HFFc6 (cell line): ENCODE results near the gene SNRNP48. TPM values are rescaled to one million over a fixed set of nuclear protein-coding genes. Genes with fewer than 3 reads are reported as not detected.

Experiments
- DNase-seq: peaks from one replicate; pipeline ENCODE4 v3.0.0-alpha.2; 2018
- H3K27ac Mint-ChIP-seq: 2 replicates; pipeline ENCODE4 v1.8.0; 2020; ENCODE audit warnings: mild to moderate bottlenecking, mixed read lengths
- H3K27me3 Mint-ChIP-seq: 2 replicates; pipeline ENCODE4 v1.8.0; 2021; ENCODE audit warnings: mild to moderate bottlenecking, moderate library complexity, mixed read lengths; ENCODE audit not compliant: insufficient read depth
- H3K36me3 Mint-ChIP-seq: 2 replicates; pipeline ENCODE4 v1.8.0; 2021; ENCODE audit warnings: low read depth, mixed read lengths
- H3K4me1 Mint-ChIP-seq: 2 replicates; pipeline ENCODE4 v1.8.0; 2020; ENCODE audit warnings: low read depth, mixed read lengths
- H3K4me3 Mint-ChIP-seq: 2 replicates; pipeline ENCODE4 v1.8.0; 2020; ENCODE audit warnings: mild to moderate bottlenecking, moderate library complexity, mixed read lengths
- H3K9me3 Mint-ChIP-seq: 2 replicates; pipeline ENCODE4 v1.8.0; 2020; ENCODE audit warnings: mild to moderate bottlenecking, mixed read lengths
- CTCF ChIP-seq: fragments of 200-600 bp; sonication (generic); IDR thresholded peaks from 2 replicates; pipeline ENCODE4 v1.5.0; 2021; ENCODE audit warnings: antibody characterized with exemption, mild to moderate bottlenecking
- total RNA-seq, 6 experiments: library from RNA; stranded (reverse); fragmentation: NEBNext Ultra II Directional; extraction: Animal tissue kit (Norgen Biotek cat#: 25700); gene quantifications; 2 replicates in 1 of 6; 3 replicates in 5 of 6; pipeline ENCODE4 v1.2.3, GENCODE V29; 2021

The SNRNP48 gene
- total RNA-seq, 6 experiments from 2014 or later = 9.7 to 12.9 (median 11.9) TPM

GRCh38 chr6:7555671-7556070 is 34.3 kb upstream of the SNRNP48 start:
- Mint-ChIP-seq H3K4me3 (no peak overlapping the region; the same call in 1 of the 2 replicates), H3K4me1 (peaks cover 60% of the 10 kb centered on the region), H3K36me3 (0 out of 2 replicates have a peak, but pooled peaks cover 5% of the 10 kb centered on the region), H3K9me3 (no peaks in the 10 kb centered on the region), H3K27ac (no peak overlapping the region), H3K27me3 (peaks cover 3% of the 10 kb centered on the region; the same call in 1 of the 2 replicates)
- no peak for TF ChIP-seq CTCF
- DNase-seq = no peak

GRCh38 chr6:7556394-7557106 is 33.4 kb upstream of the SNRNP48 start:
- Mint-ChIP-seq H3K27me3 (peaks cover 3% of the 10 kb centered on the region; the same call in 1 of the 2 replicates), H3K4me1 (peaks cover 64% of the 10 kb centered on the region), H3K9me3 (no peaks in the 10 kb centered on the region), H3K4me3 (no peak overlapping the region; the same call in 1 of the 2 replicates), H3K27ac (no peak overlapping the region; the same call in 1 of the 2 replicates), H3K36me3 (peaks cover 7% of the 10 kb centered on the region; the same call in 1 of the 2 replicates)
- no peak for TF ChIP-seq CTCF
- no peak for DNase-seq

- no peaks in the 10 kb centered on the region for H3K9me3 Mint-ChIP-seq
- H3K27me3 Mint-ChIP-seq = peaks cover 3% of the 10 kb centered on the region; the same call in 1 of the 2 replicates
- H3K4me3 Mint-ChIP-seq = no peak overlapping the region; the same call in 1 of the 2 replicates
- no peak overlapping the region; the same call in 1 of the 2 replicates for H3K27ac Mint-ChIP-seq
- TF ChIP-seq CTCF = no peak
- DNase-seq = no peak
- peaks cover 62% of the 10 kb centered on the region for H3K4me1 Mint-ChIP-seq
- H3K36me3 Mint-ChIP-seq = peaks cover 10% of the 10 kb centered on the region; the same call in 1 of the 2 replicates
Measured at GRCh38 chr6:7557652-7558051, 32.3 kb upstream of the SNRNP48 start.

GRCh38 chr6:7558781-7559180 is 31.2 kb upstream of the SNRNP48 start:
- peaks cover 15% of the 10 kb centered on the region; the same call in 1 of the 2 replicates for H3K36me3 Mint-ChIP-seq
- no peak overlapping the region for H3K27ac Mint-ChIP-seq

GRCh38 chr6:7559196-7559595 is 30.8 kb upstream of the SNRNP48 start:
- H3K27me3 Mint-ChIP-seq = peaks cover 3% of the 10 kb centered on the region; the same call in 1 of the 2 replicates
- H3K36me3 Mint-ChIP-seq = peaks cover 17% of the 10 kb centered on the region; the same call in 1 of the 2 replicates
- H3K9me3 Mint-ChIP-seq = no peaks in the 10 kb centered on the region
- H3K4me1 Mint-ChIP-seq = peaks cover 47% of the 10 kb centered on the region
- H3K27ac Mint-ChIP-seq = no peak overlapping the region
- no peak overlapping the region for H3K4me3 Mint-ChIP-seq
- DNase-seq = no peak
- no peak for TF ChIP-seq CTCF

More at GRCh38 chr6:7558781-7559180, 31.2 kb upstream of the SNRNP48 start:
- Mint-ChIP-seq H3K4me1 (peaks cover 51% of the 10 kb centered on the region), H3K27me3 (peaks cover 3% of the 10 kb centered on the region; the same call in 1 of the 2 replicates), H3K4me3 (no peak overlapping the region; the same call in 1 of the 2 replicates), H3K9me3 (no peaks in the 10 kb centered on the region)
- no peak for TF ChIP-seq CTCF
- no peak for DNase-seq
